Heart right ventricle (tissue), 16 donors: ENCODE measurements around the gene TRIM47. TPM values are rescaled to one million over a fixed set of nuclear protein-coding genes. Genes with fewer than 3 reads are reported as not detected.

Experiments
- ATAC-seq, 8 donors: fragments of 200-7000 bp; cut with Tn5 transposase; one replicate each; pipeline ENCODE4 v1.9.1; 2020; ENCODE audit warnings: mild to moderate bottlenecking in 8 of 8, moderate library complexity in 8 of 8, moderate number of reproducible peaks in 1 of 8
- DNase-seq, 2 donors: peaks; one replicate each; pipeline ENCODE4 v3.0.0-alpha.2; 2020
- H3K27ac ChIP-seq, 10 donors: fragments of 200-600 bp; sonication (generic) in 2 of 10; one replicate each; pipeline versions ENCODE4 v1.5.0 to v1.8.0; 2020 to 2022; ENCODE audit warnings: mild to moderate bottlenecking in 3 of 10
- H3K27me3 ChIP-seq, 7 donors: fragments of 200-600 bp; one replicate each; pipeline ENCODE4 v1.8.0; 2021 to 2022; ENCODE audit warnings: mild to moderate bottlenecking in 2 of 7
- H3K36me3 ChIP-seq, 9 donors: fragments of 200-600 bp; sonication (generic) in 1 of 9; one replicate each; pipeline versions ENCODE4 v1.5.0 to v1.8.0; 2020 to 2022; ENCODE audit warnings: mild to moderate bottlenecking in 2 of 9
- H3K4me1 ChIP-seq, 9 donors: fragments of 200-600 bp; sonication (generic) in 1 of 9; one replicate each; pipeline versions ENCODE4 v1.5.0 to v1.8.0; 2020 to 2022; ENCODE audit warnings: mild to moderate bottlenecking in 4 of 9
- H3K4me3 ChIP-seq, 10 donors: fragments of 200-600 bp; sonication (generic) in 2 of 10; one replicate each; pipeline versions ENCODE4 v1.5.0 to v1.8.0; 2020 to 2022; ENCODE audit warnings: mild to moderate bottlenecking in 7 of 10, moderate library complexity in 2 of 10
- H3K9me3 ChIP-seq, 11 donors: fragments of 200-600 bp in 10 of 11; sonication (generic) in 2 of 11; one replicate each; pipeline versions ENCODE4 v1.5.0 to v1.8.0; 2013 to 2022; ENCODE audit warnings: mild to moderate bottlenecking in 2 of 11, control low read depth in 1 of 11, moderate library complexity in 1 of 11
- CTCF ChIP-seq, 9 donors: fragments of 200-600 bp; sonication (generic) in 2 of 9; IDR thresholded peaks; one replicate each; pipeline versions ENCODE4 v1.5.0 to v1.8.0; 2021 to 2022; ENCODE audit warnings: antibody characterized with exemption in 9 of 9, mild to moderate bottlenecking in 5 of 9, moderate library complexity in 1 of 9
- WGBS, 2 donors: extraction: QIAGEN DNeasy Blood & Tissue Kit; methylation state at CpG; one replicate each; pipeline ENCODE4 v1.1.7; 2013; ENCODE audit warnings: inconsistent platforms in 1 of 2; 5-methylcytosine and 5-hydroxymethylcytosine counted together
- intact Hi-C, 10 donors: fragments of 100-400 bp; cut with DNase I; formaldehyde crosslinking; loops; one replicate each; pipeline versions ENCODE4 v1.11.1 to v1.14.2; 2022
- polyA plus RNA-seq, 2 donors: library from polyadenylated mRNA; stranded (reverse); fragments of 200-250 nt; gene quantifications; one replicate each; pipeline ENCODE4 v1.2.3, GENCODE V29; 2013
- total RNA-seq, 10 donors: library from RNA; stranded (reverse); fragmentation: NEBNext Ultra II Directional in 3 of 10; extraction: Animal tissue kit (Norgen Biotek cat#: 25700) in 3 of 10; gene quantifications; one replicate each; pipeline versions ENCODE4 v1.2.1 to v1.2.4, GENCODE V29; 2021 to 2023
- donor health status: Arrhythmogenic right ventricular cardiomyopathy.
- donor health status: ischemic (EF 13 %, LVEDD 7.1; RV severe dilation, severe dysfunction).
- donor health status: healthy with polysubstance abuse.
- donor health status: DM: no; HTN: yes; CAD: no.
- donor health status: DM: no; HTN: no; CAD: no.
- donor health status: ischemic (EF 25% LVEDD 6.9; RV normal size, moderate dysfunction).
- donor health status: ischemic (EF 25% LVEDD 5.7; RV mildly dilated, moderate dysfunction).
- donor health status: healthy.
- donor health status: DM: yes; HTN: yes; CAD: no.
- donor health status: Ischemic cardiomyopathy.
- donor health status: ischemic (EF 35%, LVEDD 5.7; RV mildly dilated, moderate dysfunction).
- donor health status: nonischemic (EF 11% LVEDD 7.7; RV severe dilation, severe dysfunction).
- donor health status: DM: yes; HTN: yes; CAD: no.
- donor health status: PGD.
- donor health status: ischemic (EF 29% LVEDD 5.4; RV normal size, mild dysfunction).
- donor health status: nonischemic (EF 23%, LVEDD 6.1; RV moderate dilation, normal function).

TRIM47 gene
- total and polyA plus RNA-seq, 12 donors, result 9.3 to 53.1 (median 22.5) TPM

GRCh38 chr17:75845058-75845711 is 33.2 kb downstream of the TRIM47 start:
- peaks cover 39 to 68% (median 60%) of the 10 kb centered on the region in 9 donors for H3K4me1 ChIP-seq
- peak; percentile 66 to 81 (median 79) for ATAC-seq
- peaks cover 0 to 62% (median 27%) of the 10 kb centered on the region in 9 donors for H3K36me3 ChIP-seq
- intact Hi-C loops, result loop anchor here in 2 of 10 donors (1.0 to 5.0 kb wide), 3 partner anchors 33 to 68 kb away; partner anchors contain the start of genes TRIM47 (in 1 of the 2) and TRIM65 (in 1 of the 2)
- H3K27ac ChIP-seq, result peak overlapping the region; percentile 65 to 97 (median 88)
- 18 to 19% methylated on average over 20 to 21 of the region's 21 CpGs for WGBS, 2 donors
- no peaks in the 10 kb centered on the region for H3K27me3 ChIP-seq
- peak; percentile 86 to 87 for DNase-seq
- H3K9me3 ChIP-seq, result no peaks in the 10 kb centered on the region
- H3K4me3 ChIP-seq, result peak overlapping the region in 3 of 10 donors; percentile 19 to 64 (median 33)
- TF ChIP-seq CTCF (IDR thresholded peaks at IDR 0.05), result peak; percentile 69 to 86 (median 83)

GRCh38 chr17:75844530-75845057 is 33.8 kb downstream of the TRIM47 start:
- ATAC-seq, result peak; percentile 12 to 69 (median 54)
- H3K36me3 ChIP-seq, result peaks cover 0 to 62% (median 27%) of the 10 kb centered on the region in 9 donors

GRCh38 chr17:75843577-75844529 is 34.5 kb downstream of the TRIM47 start, which contains the start of gene UNC13D:
UNC13D (minus strand) TSS chr17:75844404; CDS start chr17:75844337, 67 bp downstream.
- TF ChIP-seq CTCF (IDR thresholded peaks at IDR 0.05), result no peak
- Histone ChIP-seq H3K4me3 (peak within 1 kb of the TSS in 6 of 10 donors; percentile 19 to 64 (median 30)), H3K27me3 (no peaks in the 10 kb centered on the region), H3K9me3 (no peaks in the 10 kb centered on the region), H3K27ac (peak within 1 kb of the TSS; percentile 65 to 97 (median 88)), H3K4me1 (peaks cover 32 to 56% (median 47%) of the 10 kb centered on the region in 9 donors), H3K36me3 (peaks cover 0 to 61% (median 27%) of the 10 kb centered on the region in 9 donors)
- 57 to 59% methylated on average over 35 of the region's 35 CpGs for WGBS, 2 donors
- ATAC-seq (peak in 7 of 8 donors; percentile 0 to 7 (median 4)), DNase-seq (no peak)
- intact Hi-C loops, result no loop called here

More at GRCh38 chr17:75844530-75845057, 33.8 kb downstream of the TRIM47 start:
- Histone ChIP-seq H3K9me3 (no peaks in the 10 kb centered on the region), H3K27me3 (no peaks in the 10 kb centered on the region), H3K4me3 (peak overlapping the region in 6 of 10 donors; percentile 19 to 64 (median 30)), H3K27ac (peak overlapping the region; percentile 65 to 97 (median 88)), H3K4me1 (peaks cover 34 to 63% (median 55%) of the 10 kb centered on the region in 9 donors)
- no peak for TF ChIP-seq CTCF (IDR thresholded peaks at IDR 0.05)
- intact Hi-C loops, result loop anchor here in 2 of 10 donors (1.0 to 5.0 kb wide), 3 partner anchors 34 to 67 kb away; partner anchors contain the start of genes TRIM47 (in 1 of the 2) and TRIM65 (in 1 of the 2)
- DNase-seq, result no peak
- 36 to 40% methylated on average over 13 to 14 of the region's 14 CpGs for WGBS, 2 donors
